22Rv1 (cell line): Measurements from ENCODE around the gene ASB5.

Source experiments
- ZFX ChIP-seq: fragments of 450-650 bp; IDR thresholded peaks from 2 replicates; pipeline ENCODE4 v1.6.1; 2017; ENCODE audit warnings: antibody characterized with exemption, borderline replicate concordance
- TF ChIP-seq, protein P1 (sequence below): fragments of 450-650 bp; IDR thresholded peaks from 2 replicates; pipeline ENCODE4 v1.5.1; 2017; ENCODE audit warnings: mild to moderate bottlenecking

DNA sequence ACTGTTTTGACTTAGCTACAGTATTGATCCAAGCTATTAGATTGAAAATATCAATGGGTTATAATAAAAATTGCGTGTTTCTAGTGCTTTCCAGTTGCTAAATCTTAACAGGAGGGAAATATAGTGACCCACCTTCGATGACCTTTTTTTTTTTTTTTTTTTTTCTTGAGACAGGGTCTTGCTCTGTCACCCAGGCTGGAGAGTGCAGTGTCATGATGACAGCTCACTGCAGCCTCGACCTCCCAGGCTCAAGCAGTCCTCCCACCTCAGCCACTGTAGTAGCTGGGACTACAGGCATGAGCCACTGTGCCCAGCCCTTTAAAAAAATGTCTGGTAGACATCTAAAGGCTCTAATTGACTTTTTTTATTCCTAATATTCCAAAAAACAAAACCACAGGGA, 3.8 kb upstream of the ASB5 start:
- TF ChIP-seq, protein P1, sequence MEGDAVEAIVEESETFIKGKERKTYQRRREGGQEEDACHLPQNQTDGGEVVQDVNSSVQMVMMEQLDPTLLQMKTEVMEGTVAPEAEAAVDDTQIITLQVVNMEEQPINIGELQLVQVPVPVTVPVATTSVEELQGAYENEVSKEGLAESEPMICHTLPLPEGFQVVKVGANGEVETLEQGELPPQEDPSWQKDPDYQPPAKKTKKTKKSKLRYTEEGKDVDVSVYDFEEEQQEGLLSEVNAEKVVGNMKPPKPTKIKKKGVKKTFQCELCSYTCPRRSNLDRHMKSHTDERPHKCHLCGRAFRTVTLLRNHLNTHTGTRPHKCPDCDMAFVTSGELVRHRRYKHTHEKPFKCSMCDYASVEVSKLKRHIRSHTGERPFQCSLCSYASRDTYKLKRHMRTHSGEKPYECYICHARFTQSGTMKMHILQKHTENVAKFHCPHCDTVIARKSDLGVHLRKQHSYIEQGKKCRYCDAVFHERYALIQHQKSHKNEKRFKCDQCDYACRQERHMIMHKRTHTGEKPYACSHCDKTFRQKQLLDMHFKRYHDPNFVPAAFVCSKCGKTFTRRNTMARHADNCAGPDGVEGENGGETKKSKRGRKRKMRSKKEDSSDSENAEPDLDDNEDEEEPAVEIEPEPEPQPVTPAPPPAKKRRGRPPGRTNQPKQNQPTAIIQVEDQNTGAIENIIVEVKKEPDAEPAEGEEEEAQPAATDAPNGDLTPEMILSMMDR, result no peak
- no peak for TF ChIP-seq ZFX
